GM21360 (cell line): ENCODE results near the gene MTERF4.

ENCODE experiments used
- ATAC-seq: cut with Tn5 transposase; IDR thresholded peaks from one replicate; pipeline ENCODE4 v1.9.1; 2021; ENCODE audit warnings: mild to moderate bottlenecking, moderate library complexity; ENCODE audit not compliant: unreplicated experiment

Gene MTERF4, protein sequence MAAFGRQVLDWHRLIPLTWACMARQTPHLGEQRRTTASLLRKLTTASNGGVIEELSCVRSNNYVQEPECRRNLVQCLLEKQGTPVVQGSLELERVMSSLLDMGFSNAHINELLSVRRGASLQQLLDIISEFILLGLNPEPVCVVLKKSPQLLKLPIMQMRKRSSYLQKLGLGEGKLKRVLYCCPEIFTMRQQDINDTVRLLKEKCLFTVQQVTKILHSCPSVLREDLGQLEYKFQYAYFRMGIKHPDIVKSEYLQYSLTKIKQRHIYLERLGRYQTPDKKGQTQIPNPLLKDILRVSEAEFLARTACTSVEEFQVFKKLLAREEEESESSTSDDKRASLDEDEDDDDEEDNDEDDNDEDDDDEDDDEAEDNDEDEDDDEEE

GRCh38 chr2:241102239-241102803 is at the start of gene MTERF4:
Gene MTERF4, minus strand, starts transcription at chr2:241102287. Its CDS starts 14 bp downstream, at chr2:241102273.
- ATAC-seq, result peak; percentile 85

DNA sequence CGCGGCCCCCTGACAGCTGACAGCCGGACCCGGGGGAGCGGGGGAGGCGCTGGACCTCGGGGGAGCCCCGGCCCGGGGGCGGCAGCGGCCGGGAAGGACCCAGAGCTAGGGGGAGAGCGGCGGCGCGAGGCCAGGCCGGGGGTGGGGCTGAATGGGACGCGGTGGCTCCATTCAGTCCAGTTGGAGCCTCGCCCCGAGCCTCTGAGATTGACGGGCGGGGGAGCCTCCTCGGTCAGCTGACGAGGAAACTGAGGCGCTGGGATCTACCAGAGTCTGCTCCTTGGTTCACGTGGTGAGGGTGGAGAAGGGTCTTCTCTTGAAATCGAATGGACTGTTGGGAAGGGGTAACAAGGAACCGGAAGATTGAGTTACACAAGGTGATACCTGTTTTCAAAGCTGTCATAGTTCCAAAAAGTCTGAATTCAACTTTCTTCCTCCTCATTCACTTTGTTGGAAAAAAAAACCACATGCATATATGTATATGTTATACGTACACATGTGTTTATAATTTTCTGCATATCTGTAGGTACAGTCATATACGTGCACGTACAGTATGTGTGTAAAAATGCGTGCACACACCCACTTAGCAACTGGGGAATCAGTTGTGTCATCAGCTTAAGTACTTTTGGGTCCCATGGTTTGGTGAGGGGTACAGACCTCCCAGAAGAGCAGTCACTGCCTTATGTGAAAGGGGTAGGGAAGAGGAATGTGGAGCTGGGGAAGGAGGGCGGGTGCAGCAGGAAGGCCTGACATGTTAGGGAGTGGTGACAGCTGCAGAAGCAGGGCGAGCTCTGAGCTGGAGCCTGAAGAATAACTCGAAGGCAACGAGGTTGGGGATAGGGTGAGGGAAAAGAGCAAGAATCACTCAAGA is 48.8 kb upstream of the MTERF4 start:
- ATAC-seq, result no peak

DNA sequence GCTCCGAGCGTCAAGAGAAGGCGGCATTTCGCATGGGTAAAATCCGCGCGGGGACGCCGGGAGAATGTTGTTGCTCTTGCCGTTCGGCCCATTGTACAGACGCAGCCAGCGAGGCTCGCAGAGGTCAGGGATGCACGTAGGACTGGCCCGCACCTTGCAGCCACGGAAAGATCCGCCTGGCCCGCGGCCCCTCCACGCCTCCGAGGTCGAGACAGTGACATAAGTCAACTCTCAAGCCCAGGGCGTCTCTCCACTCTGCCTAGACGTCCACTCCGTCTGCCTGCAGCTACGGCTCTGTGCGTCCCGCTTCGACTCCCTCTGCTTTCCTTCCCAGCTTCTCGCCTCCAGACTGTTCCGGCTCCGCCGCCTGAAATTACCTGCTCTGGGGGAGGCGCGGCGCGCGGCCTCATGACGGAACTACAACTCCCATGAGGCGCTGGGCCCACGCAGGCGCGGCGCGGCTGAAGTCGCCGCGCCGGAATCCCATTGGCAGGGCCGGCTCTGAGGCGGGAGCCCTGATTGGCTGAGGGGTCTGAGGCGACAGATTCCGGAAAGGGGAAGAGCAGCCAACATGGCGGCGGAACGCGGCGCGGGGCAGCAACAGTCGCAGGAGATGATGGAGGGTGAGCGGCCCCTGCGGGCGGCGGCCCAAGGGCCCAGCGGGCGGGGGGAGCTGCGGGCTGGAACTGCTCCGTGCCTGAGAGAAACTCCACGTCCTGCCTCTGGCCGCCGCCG is 48.0 kb upstream of the MTERF4 start, which contains the start of gene PPP1R7:
Gene PPP1R7 (plus strand): TSS at position 543 of the 735 bp plus-strand sequence. CDS start 29 bp downstream, at position 572.
- ATAC-seq, result peak; percentile 71

DNA sequence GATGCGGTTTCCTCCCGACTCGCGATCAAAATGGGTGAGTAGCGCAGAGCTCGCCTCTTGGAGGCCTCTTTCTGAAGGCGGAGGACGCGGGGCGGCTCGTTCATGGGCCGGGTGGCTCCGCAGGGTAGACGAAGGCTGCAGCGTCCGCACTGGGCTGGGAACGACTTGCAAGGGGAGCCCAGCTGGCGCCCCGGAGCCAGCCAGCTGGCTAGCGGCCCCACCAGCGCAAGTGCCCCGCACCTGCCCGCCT is 47.5 kb upstream of the MTERF4 start:
- ATAC-seq, result peak; percentile 11

DNA sequence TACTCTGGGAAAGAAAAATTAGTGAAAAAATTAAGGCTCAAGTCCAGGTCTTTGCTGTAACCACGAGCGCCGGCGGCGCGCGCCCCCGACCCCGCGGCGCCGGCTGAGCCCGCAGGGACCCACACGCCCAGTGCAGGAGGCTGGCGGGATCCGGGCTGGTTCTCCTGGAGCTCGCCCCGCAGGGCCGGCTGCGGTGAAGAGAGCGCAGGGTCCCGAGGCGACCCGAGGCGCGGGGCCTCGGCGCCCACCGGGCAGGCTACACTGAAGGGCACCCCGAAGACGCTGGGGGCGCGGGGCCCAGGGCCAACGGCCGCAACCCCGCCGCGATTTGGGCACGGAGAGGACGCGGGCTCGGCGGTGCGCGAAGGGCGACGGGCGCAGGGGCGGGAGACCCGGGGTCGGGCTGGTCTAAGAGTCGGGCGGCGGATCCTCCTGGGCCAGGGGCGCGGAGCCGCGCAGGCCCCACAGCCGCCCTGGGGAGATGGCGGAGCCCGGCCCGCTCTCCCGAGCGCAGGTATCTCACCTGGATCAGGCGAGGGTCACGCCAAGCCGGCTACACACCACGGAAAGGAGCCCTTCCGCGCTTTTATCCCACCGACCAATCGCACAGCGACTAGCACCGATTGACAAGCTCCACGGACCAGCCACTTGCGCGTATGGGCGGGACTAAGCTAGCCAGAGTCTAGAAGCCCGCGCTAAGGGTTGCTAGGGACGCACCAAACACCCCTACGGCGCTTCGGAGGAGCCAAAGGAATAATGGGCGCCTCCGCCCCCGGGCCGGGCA is 47.0 kb upstream of the MTERF4 start, which contains the start of gene PASK:
Gene PASK (minus strand): TSS at position 582 of the 784 bp plus-strand sequence. CDS start 6,440 bp downstream, outside the sequence.
- ATAC-seq, result peak; percentile 64

- ATAC-seq, result no peak
These were observed 46.2 kb upstream of the MTERF4 start for GRCh38 chr2:241148239-241148638.

- ATAC-seq, result no peak
These were observed 45.2 kb upstream of the MTERF4 start for GRCh38 chr2:241147336-241147735.

- no peak for ATAC-seq
These were observed 44.2 kb upstream of the MTERF4 start for GRCh38 chr2:241146286-241146685.

- ATAC-seq, result no peak
These were observed 40.5 kb upstream of the MTERF4 start for GRCh38 chr2:241142593-241142992.

GRCh38 chr2:241142063-241142462 is 40.0 kb upstream of the MTERF4 start:
- ATAC-seq, result no peak

GRCh38 chr2:241141214-241141770 is 39.2 kb upstream of the MTERF4 start:
- ATAC-seq, result no peak

- no peak for ATAC-seq
These were observed 38.4 kb upstream of the MTERF4 start for GRCh38 chr2:241140445-241140840.

GRCh38 chr2:241139531-241140444 is 37.7 kb upstream of the MTERF4 start:
- ATAC-seq, result no peak

- no peak for ATAC-seq
These were observed 36.4 kb upstream of the MTERF4 start for GRCh38 chr2:241138471-241138870.

DNA sequence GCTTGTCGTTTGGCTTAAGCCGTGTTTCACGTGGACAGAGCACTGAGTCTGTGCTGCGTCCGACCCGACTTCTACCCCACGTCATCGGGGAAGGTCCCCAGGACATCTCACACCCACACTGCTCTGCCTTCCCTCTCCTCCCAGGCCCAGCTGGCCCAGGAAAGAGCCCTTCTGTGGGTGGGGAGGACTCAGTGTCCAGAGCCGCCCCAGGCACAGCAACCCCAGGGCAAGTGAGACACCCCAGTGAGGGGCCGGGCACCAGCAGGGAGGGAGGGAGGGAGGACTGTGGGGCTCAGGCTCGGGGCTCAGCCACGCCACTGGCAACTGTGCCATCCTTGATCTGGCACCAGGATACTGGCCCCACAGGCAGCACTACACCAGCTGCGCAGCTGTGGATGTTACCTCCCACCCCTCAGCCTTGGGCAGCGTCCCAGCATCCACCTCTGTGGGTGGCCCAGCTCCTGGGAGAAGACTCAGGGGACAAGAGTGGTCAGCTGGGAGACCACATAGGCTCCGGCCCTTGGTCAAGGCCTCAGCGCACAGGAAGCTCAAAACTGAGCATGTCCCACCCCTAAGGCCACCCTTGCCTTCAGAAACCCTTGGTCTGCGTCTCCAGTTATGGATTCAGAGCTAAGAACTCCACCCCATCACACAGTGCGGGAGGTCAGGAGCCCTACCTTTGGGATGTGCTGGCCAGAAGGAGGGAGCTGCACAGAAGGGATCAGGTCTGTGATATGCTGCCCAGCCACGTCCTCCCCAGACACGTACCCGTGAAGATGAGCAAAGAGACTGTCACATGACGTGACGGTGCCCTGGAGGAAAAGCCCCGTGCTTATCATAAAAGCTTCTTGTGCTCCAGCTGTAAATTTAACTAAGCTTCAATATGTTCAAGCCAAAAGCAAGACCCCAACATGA is 35.4 kb upstream of the MTERF4 start:
- ATAC-seq, result no peak

GRCh38 chr2:241136661-241137260 is 34.7 kb upstream of the MTERF4 start:
- no peak for ATAC-seq

DNA sequence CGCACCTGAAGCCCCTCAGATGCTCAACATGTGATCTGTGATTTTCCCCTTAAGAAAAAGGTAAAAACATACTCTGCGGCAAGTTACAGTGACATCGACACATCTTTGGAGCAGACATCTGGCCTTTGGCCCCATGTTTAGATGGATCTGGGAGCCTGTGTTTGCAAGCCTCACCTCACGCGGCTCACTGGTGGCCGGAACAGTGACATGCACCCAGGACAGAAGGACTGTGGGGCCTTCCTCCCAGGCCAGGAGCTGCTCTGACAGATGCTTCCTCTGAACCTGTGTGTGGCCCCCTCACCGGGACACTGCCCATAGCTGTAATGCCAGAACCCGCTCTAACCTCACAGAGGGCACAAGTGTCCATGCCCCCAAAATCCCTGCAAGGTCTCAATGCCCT is 34.1 kb upstream of the MTERF4 start:
- no peak for ATAC-seq
